ENCODE data around the gene ZGPAT. TPM values are rescaled to one million over a fixed set of nuclear protein-coding genes. Genes with fewer than 3 reads are reported as not detected.

Gene ZGPAT
- total RNA-seq, 1 donor from 2014 or later = 25.5 TPM

- H3K4me3 ChIP-seq (ENCODE audit: low read depth, low read length) = no peak overlapping the region
- TF ChIP-seq, protein P1, sequence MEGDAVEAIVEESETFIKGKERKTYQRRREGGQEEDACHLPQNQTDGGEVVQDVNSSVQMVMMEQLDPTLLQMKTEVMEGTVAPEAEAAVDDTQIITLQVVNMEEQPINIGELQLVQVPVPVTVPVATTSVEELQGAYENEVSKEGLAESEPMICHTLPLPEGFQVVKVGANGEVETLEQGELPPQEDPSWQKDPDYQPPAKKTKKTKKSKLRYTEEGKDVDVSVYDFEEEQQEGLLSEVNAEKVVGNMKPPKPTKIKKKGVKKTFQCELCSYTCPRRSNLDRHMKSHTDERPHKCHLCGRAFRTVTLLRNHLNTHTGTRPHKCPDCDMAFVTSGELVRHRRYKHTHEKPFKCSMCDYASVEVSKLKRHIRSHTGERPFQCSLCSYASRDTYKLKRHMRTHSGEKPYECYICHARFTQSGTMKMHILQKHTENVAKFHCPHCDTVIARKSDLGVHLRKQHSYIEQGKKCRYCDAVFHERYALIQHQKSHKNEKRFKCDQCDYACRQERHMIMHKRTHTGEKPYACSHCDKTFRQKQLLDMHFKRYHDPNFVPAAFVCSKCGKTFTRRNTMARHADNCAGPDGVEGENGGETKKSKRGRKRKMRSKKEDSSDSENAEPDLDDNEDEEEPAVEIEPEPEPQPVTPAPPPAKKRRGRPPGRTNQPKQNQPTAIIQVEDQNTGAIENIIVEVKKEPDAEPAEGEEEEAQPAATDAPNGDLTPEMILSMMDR (IDR thresholded peaks at IDR 0.05; ENCODE audit: insufficient read depth, low read length, severe bottlenecking) = no peak
- H3K27me3 ChIP-seq (ENCODE audit: control insufficient read depth, insufficient read depth, low read length) = no peaks in the 10 kb centered on the region
- DNase-seq (ENCODE audit: low read depth) = no peak
- no peak for FAIRE-seq
- peaks cover 8% of the 10 kb centered on the region for H3K36me3 ChIP-seq (ENCODE audit: control insufficient read depth, insufficient read depth, low read length)
Measured at GRCh38 chr20:63661959-63662812, 45.7 kb upstream of the ZGPAT start.

GRCh38 chr20:63662813-63663189, 45.0 kb upstream of the ZGPAT start:
- Histone ChIP-seq H3K4me3 (ENCODE audit: low read depth, low read length) (no peak overlapping the region), H3K36me3 (ENCODE audit: control insufficient read depth, insufficient read depth, low read length) (peaks cover 12% of the 10 kb centered on the region), H3K27me3 (ENCODE audit: control insufficient read depth, insufficient read depth, low read length) (no peaks in the 10 kb centered on the region)
- TF ChIP-seq, protein P1 (IDR thresholded peaks at IDR 0.05; ENCODE audit: insufficient read depth, low read length, severe bottlenecking) = no peak
- no peak for DNase-seq (ENCODE audit: low read depth)
- no peak for FAIRE-seq

DNA sequence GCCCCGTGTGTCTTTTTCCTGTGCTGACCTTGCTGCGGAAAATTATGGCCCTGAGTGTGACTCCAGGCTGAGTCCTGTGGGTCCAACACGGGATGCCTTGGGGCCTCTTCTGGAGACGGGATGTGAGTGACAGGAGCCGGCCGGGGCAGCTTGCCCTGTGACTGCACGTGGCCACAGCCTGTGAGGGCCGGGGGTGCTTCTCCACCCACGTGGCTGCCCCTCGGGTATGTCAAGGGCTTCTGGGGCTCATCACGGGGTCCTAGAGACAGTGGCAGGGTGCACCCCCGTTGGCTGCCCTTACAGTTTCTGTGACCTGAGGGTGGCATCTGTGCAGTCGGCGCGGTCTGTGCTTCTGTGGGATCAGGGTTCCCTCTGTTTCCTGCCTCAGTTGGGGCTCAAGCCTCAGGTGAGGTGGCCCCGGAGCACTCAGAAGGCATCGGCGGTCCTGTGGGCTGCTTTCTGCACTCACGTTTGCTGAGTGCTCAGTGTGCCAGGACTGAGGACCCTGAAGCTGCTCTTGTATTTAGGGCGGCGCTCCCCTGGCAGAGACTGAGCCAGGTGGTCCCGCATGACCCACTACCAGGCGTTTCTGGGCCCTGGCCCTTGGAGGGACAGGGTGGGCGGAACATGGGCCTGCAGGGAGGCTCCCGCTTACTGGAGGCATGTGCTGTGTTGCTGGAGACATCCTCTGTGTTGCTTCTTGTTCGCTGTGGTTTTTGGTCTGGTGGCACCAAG, 44.3 kb upstream of the ZGPAT start:
- TF ChIP-seq, protein P1 (IDR thresholded peaks at IDR 0.05; ENCODE audit: insufficient read depth, low read length, severe bottlenecking) = no peak
- Histone ChIP-seq H3K36me3 (ENCODE audit: control insufficient read depth, insufficient read depth, low read length) (peaks cover 15% of the 10 kb centered on the region), H3K27me3 (ENCODE audit: control insufficient read depth, insufficient read depth, low read length) (no peaks in the 10 kb centered on the region), H3K4me3 (ENCODE audit: low read depth, low read length) (no peak overlapping the region)
- FAIRE-seq (no peak), DNase-seq (ENCODE audit: low read depth) (no peak)

GRCh38 chr20:63664143-63664851, 43.5 kb upstream of the ZGPAT start:
- no peak for FAIRE-seq
- H3K36me3 ChIP-seq (ENCODE audit: control insufficient read depth, insufficient read depth, low read length) = peaks cover 17% of the 10 kb centered on the region
- TF ChIP-seq, protein P1 (IDR thresholded peaks at IDR 0.05; ENCODE audit: insufficient read depth, low read length, severe bottlenecking) = no peak
- H3K4me3 ChIP-seq (ENCODE audit: low read depth, low read length) = no peak overlapping the region
- DNase-seq (ENCODE audit: low read depth) = no peak
- H3K27me3 ChIP-seq (ENCODE audit: control insufficient read depth, insufficient read depth, low read length) = no peaks in the 10 kb centered on the region

- no peaks in the 10 kb centered on the region for H3K27me3 ChIP-seq (ENCODE audit: control insufficient read depth, insufficient read depth, low read length)
- peaks cover 17% of the 10 kb centered on the region for H3K36me3 ChIP-seq (ENCODE audit: control insufficient read depth, insufficient read depth, low read length)
- TF ChIP-seq, protein P1 (IDR thresholded peaks at IDR 0.05; ENCODE audit: insufficient read depth, low read length, severe bottlenecking) = no peak
- FAIRE-seq = no peak
- no peak for DNase-seq (ENCODE audit: low read depth)
- H3K4me3 ChIP-seq (ENCODE audit: low read depth, low read length) = no peak overlapping the region
Measured at GRCh38 chr20:63664861-63665594, 42.8 kb upstream of the ZGPAT start.
